Breast epithelium (tissue), 4 donors: ENCODE measurements around the gene ERN1. TPM values are rescaled to one million over a fixed set of nuclear protein-coding genes. Genes with fewer than 3 reads are reported as not detected.
A peak's percentile ranks its signal among the peaks of the same experiment; 100 is the strongest.

Experiments
- DNase-seq, 2 donors: peaks; one replicate each; pipeline ENCODE4 v3.0.0-alpha.2; 2019; ENCODE audit warnings: low spot score in 2 of 2
- H3K27ac ChIP-seq, 2 donors: fragments of 200-600 bp; sonication (generic) in 1 of 2; one replicate each; pipeline ENCODE4 v1.5.1; 2016 to 2019; ENCODE audit warnings: mild to moderate bottlenecking in 1 of 2
- H3K27me3 ChIP-seq, 2 donors: fragments of 200-600 bp; sonication (generic) in 1 of 2; one replicate each; pipeline versions ENCODE4 v1.5.1 to v1.6.0; 2017 to 2019; ENCODE audit warnings: control low read depth in 1 of 2, mild to moderate bottlenecking in 1 of 2
- H3K36me3 ChIP-seq: fragments of 200-600 bp; one replicate; pipeline ENCODE4 v1.5.1; 2019
- H3K4me1 ChIP-seq, 2 donors: fragments of 200-600 bp; sonication (generic); one replicate each; pipeline ENCODE4 v1.5.1; 2016 to 2019; ENCODE audit warnings: control low read depth in 1 of 2
- H3K4me3 ChIP-seq, 3 donors: fragments of 200-600 bp; sonication (generic); 1 replicate in 2 of 3; 2 replicates in 1 of 3; pipeline ENCODE4 v1.5.1; 2016 to 2019; ENCODE audit warnings: mild to moderate bottlenecking in 3 of 3, moderate library complexity in 2 of 3
- H3K9me3 ChIP-seq, 2 donors: fragments of 200-600 bp; sonication (generic) in 1 of 2; one replicate each; pipeline ENCODE4 v1.5.1; 2016 to 2019; ENCODE audit warnings: control low read depth in 1 of 2
- CTCF ChIP-seq, 3 donors: fragments of 450-650 bp; IDR thresholded peaks; one replicate each; pipeline ENCODE4 v1.5.1; 2016 to 2017; ENCODE audit warnings: antibody characterized with exemption in 3 of 3, mild to moderate bottlenecking in 3 of 3, moderate library complexity in 3 of 3
- POLR2A ChIP-seq: fragments of 450-650 bp; IDR thresholded peaks from one replicate; pipeline ENCODE4 v1.6.1; 2016; ENCODE audit warnings: antibody characterized with exemption, mild to moderate bottlenecking, moderate library complexity
- POLR2AphosphoS5 ChIP-seq, 3 donors: sonication (generic); formaldehyde crosslinking; IDR thresholded peaks; one replicate each; pipeline ENCODE4 v1.6.1; 2017; ENCODE audit warnings: antibody characterized with exemption in 3 of 3
- intact Hi-C: fragments of 100-400 bp; cut with DNase I; formaldehyde crosslinking; loops from one replicate; pipeline ENCODE4 v1.15.1; 2023; ENCODE audit warnings: low total_unique reads
- total RNA-seq, 3 donors: library from RNA; depleted of rRNA; stranded (reverse); fragments of >200 nt; gene quantifications; one replicate each; pipeline ENCODE4 v1.1.0, GENCODE V29; 2016

ERN1 gene
- total RNA-seq, 3 donors from 2014 or later, result 13.1 to 40.8 (median 34.7) TPM

GRCh38 chr17:64017381-64017980 is 112.5 kb downstream of the ERN1 start:
- Histone ChIP-seq H3K9me3 (no peaks in the 10 kb centered on the region), H3K4me3 (no peak overlapping the region), H3K27me3 (no peaks in the 10 kb centered on the region), H3K27ac (no peak overlapping the region), H3K4me1 (no peaks in the 10 kb centered on the region), H3K36me3 (no peaks in the 10 kb centered on the region)
- intact Hi-C loops, result no loop called here
- TF ChIP-seq POLR2AphosphoS5 (IDR thresholded peaks at IDR 0.05) (no peak), CTCF (IDR thresholded peaks at IDR 0.05) (no peak), POLR2A (no peak)
- no peak for DNase-seq

- H3K27me3 ChIP-seq, result no peaks in the 10 kb centered on the region
- no peaks in the 10 kb centered on the region for H3K4me1 ChIP-seq
- intact Hi-C loops, result no loop called here
- H3K36me3 ChIP-seq, result no peaks in the 10 kb centered on the region
- H3K9me3 ChIP-seq, result no peaks in the 10 kb centered on the region
- no peak overlapping the region for H3K27ac ChIP-seq
- TF ChIP-seq POLR2A (no peak), POLR2AphosphoS5 (IDR thresholded peaks at IDR 0.05) (no peak), CTCF (IDR thresholded peaks at IDR 0.05) (no peak)
- DNase-seq, result no peak
- no peak overlapping the region for H3K4me3 ChIP-seq
These were observed 113.0 kb downstream of the ERN1 start for GRCh38 chr17:64016974-64017373.

- intact Hi-C loops, result no loop called here
- no peaks in the 10 kb centered on the region for H3K4me1 ChIP-seq
These were observed 113.6 kb downstream of the ERN1 start for GRCh38 chr17:64016231-64016784.

GRCh38 chr17:64015447-64015846 is 114.5 kb downstream of the ERN1 start:
- Histone ChIP-seq H3K4me1 (no peaks in the 10 kb centered on the region), H3K4me3 (no peak overlapping the region), H3K36me3 (no peaks in the 10 kb centered on the region), H3K27me3 (no peaks in the 10 kb centered on the region), H3K9me3 (no peaks in the 10 kb centered on the region), H3K27ac (no peak overlapping the region)
- intact Hi-C loops, result no loop called here
- DNase-seq, result no peak
- TF ChIP-seq POLR2A (no peak), CTCF (IDR thresholded peaks at IDR 0.05) (no peak), POLR2AphosphoS5 (IDR thresholded peaks at IDR 0.05) (no peak)

More at GRCh38 chr17:64016231-64016784, 113.6 kb downstream of the ERN1 start:
- Histone ChIP-seq H3K4me3 (no peak overlapping the region), H3K9me3 (no peaks in the 10 kb centered on the region), H3K36me3 (no peaks in the 10 kb centered on the region), H3K27me3 (no peaks in the 10 kb centered on the region), H3K27ac (peak overlapping the region in 1 of 2 donors; percentile 33)
- TF ChIP-seq CTCF (IDR thresholded peaks at IDR 0.05) (no peak), POLR2A (no peak), POLR2AphosphoS5 (IDR thresholded peaks at IDR 0.05) (no peak)
- DNase-seq, result no peak

- no peaks in the 10 kb centered on the region for H3K4me1 ChIP-seq
- H3K27ac ChIP-seq, result no peak overlapping the region
- intact Hi-C loops, result loop anchor here (1.0 to 5.0 kb wide), 2 partner anchors 37 to 492 kb away; partner anchors contain the start of gene SCN4A
- no peaks in the 10 kb centered on the region for H3K27me3 ChIP-seq
- no peak overlapping the region for H3K4me3 ChIP-seq
- no peak for DNase-seq
- H3K36me3 ChIP-seq, result no peaks in the 10 kb centered on the region
- no peak for TF ChIP-seq POLR2A
- no peak for TF ChIP-seq POLR2AphosphoS5 (IDR thresholded peaks at IDR 0.05)
- no peak for TF ChIP-seq CTCF (IDR thresholded peaks at IDR 0.05)
- no peaks in the 10 kb centered on the region for H3K9me3 ChIP-seq
These were observed 120.2 kb downstream of the ERN1 start for GRCh38 chr17:64009571-64010402.
